22Rv1 (cell line): ENCODE data around the gene LRRC27.

Experiments
- ZFX ChIP-seq: fragments of 450-650 bp; IDR thresholded peaks from 2 replicates; pipeline ENCODE4 v1.6.1; 2017; ENCODE audit warnings: antibody characterized with exemption, borderline replicate concordance
- TF ChIP-seq, protein P1 (sequence below): fragments of 450-650 bp; IDR thresholded peaks from 2 replicates; pipeline ENCODE4 v1.5.1; 2017; ENCODE audit warnings: mild to moderate bottlenecking

DNA sequence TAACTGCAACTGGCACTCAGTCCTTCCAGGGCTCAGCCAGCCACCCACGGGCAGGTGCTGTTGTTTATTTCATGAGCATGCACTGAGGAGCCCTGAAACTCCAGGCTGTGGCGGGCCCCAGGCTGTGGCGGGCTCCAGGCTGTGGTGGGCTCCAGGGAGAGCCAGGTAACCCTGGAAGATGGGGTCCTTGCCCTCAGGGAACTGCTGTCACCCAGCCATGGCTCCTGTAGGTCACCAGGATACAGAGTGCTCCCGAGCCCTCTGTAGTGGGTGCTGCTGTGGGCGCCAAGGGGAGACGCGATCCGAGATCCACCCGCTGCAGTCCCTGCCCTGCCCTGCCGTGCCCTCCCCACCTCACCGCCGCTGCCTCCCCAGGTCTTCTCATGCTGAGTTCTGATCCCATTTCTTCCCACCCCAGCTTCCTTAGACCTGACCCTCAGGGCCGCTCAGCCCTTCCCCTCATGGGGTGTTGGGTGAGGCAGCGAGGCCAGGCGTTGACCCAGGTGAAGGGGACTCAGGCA, 29.6 kb downstream of the LRRC27 start:
- TF ChIP-seq, protein P1, sequence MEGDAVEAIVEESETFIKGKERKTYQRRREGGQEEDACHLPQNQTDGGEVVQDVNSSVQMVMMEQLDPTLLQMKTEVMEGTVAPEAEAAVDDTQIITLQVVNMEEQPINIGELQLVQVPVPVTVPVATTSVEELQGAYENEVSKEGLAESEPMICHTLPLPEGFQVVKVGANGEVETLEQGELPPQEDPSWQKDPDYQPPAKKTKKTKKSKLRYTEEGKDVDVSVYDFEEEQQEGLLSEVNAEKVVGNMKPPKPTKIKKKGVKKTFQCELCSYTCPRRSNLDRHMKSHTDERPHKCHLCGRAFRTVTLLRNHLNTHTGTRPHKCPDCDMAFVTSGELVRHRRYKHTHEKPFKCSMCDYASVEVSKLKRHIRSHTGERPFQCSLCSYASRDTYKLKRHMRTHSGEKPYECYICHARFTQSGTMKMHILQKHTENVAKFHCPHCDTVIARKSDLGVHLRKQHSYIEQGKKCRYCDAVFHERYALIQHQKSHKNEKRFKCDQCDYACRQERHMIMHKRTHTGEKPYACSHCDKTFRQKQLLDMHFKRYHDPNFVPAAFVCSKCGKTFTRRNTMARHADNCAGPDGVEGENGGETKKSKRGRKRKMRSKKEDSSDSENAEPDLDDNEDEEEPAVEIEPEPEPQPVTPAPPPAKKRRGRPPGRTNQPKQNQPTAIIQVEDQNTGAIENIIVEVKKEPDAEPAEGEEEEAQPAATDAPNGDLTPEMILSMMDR = no peak
- no peak for TF ChIP-seq ZFX
